MM.1S (cell line): ENCODE results near the gene EIF4EBP2.

Source experiments
- CTCF ChIP-seq: fragments of 300-600 bp; sonication (generic); IDR thresholded peaks from 2 replicates; pipeline ENCODE4 v1.5.1; 2016; ENCODE audit warnings: antibody characterized with exemption, low read length, mixed read lengths
- EZH2phosphoT487 ChIP-seq: fragments of 300-600 bp; sonication (generic); IDR thresholded peaks from 2 replicates; pipeline ENCODE4 v1.6.1; 2018; ENCODE audit warnings: antibody characterized with exemption, low read length

DNA sequence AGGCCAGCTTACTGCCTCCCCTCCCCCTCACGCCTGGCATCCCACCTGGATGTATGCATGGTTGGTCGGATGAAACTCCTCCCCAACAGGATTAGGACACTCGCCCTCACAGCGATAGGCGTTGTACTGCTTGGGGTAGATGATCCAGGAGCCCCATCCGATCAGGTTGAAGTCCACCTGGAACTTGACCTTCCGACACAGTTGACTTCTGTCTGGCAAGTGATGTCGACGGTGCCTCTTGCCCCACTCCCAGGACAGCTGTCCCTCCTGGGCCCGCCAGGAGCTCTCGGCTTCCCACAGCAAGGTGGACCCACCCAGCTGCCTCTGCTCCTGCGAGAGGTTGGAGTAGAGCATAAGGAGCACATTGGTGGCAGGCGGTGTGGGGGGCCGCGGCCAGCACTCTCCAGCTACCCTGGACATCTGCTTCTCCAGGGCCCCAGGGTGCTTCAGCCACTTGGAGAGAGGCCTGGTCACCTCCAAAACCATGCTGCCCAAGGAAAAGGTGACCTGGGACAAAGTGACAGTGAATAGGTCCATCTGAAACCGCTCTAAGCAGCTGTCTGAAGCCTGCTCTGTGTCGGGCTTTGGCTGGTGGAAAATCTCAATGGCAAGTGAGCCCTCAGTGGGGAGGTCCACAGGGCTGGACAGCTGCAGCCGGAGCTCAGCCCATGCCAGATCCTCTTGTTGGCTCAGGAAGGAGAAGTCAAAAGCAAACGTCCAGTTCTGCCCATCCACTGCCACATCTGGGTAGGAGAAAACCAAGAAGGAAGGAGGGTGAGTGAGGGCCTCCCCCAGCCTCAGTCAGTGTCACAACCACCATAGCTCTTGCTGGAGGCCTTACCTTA, 31.5 kb downstream of the EIF4EBP2 start:
- TF ChIP-seq EZH2phosphoT487 (no peak), CTCF (no peak)
